GM04504 (cell line): ENCODE measurements around the gene LRIT2.

ENCODE experiments used
- DNase-seq: peaks from one replicate; pipeline ENCODE4 v3.0.0-alpha.2; 2012; ENCODE audit warnings: low read depth

LRIT2 gene

DNA sequence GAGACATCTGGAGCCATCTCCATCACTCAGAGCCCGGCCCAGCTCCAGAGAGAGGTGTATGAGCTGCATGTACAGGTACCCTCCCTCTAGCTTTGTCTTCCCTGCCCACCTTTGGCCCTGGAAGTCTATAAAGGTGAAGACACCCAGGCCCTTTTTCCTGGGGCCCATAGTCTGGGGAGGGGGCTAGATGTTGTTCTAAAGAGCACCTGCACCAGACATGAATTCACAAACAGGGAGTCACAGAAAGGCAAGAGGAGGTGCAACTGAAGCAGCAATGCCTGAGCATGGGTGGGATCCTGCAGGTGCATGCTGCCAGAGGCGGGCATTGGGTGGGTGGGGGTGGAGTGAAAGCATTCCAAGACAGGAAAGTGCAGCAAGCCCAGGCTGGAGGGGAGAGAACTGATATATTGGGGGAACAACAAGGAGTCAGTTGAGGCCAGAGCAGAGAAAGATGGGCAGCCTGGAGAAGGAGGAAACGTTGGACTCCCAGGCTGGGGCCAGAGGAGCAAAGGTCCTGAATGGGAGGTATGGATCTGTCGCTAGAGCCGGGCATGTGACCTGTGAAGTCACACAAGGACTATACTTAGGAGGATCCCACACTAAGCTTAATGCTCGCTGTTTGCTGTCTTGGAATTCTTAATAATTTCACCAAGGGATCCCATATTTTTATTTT is 19.4 kb downstream of the LRIT2 start:
- DNase-seq = no peak

DNA sequence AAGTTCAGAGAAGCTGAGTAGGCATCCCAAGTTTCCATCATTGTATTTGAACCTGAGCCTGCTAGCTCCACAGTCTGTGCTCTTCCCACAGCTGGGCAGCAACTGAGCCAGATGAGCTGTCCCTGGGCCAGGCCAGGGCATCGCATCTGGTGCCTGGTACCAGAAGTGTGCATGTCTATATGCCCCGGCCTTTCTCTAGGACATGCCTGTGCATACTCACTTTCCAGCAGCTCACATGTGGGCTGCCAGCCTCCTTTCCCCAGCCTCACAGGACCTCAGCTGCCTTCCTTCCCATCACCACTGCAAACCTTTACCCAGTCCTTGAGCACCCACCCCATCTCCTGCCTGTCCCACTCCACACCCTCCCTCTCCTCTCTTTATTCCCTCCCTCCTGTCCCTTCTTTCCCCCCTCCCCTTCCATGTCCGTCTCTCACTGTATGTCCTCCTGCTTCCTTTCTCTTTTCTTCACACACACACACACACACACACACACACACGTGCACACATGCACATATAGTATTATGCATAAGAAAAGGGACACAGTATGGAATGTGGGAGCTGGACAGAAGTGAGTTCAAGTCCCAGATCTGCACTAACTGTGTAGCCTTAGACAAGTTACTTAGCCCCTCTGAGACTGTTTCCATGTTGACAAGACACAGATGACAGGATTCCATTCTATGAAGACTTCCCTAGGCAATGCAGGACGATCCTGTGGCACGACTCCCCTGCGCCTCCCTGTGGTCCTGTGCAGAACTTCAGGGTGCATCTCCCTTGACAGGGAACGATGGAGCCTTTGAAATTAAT is 20.1 kb downstream of the LRIT2 start:
- DNase-seq = peak; percentile 10

DNA sequence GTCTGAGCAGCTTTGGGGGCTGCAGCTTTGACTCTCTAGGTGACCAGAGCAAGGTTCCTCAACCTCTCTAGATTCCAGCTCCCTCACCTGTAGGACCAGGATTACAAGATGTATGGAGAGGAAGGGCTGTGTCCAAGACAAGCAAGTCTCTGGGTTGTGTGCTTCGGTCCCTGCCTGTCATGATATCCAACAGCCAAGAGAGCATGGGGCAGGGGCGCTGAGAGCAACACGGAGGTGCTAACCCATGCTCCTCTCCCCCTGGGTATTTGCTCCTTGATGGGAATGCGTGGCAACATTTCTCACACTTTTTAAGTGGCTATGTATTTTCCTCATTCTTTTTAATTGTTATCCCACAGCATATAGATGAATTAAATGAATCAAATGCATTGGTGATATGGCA is 20.7 kb downstream of the LRIT2 start:
- no peak for DNase-seq

DNA sequence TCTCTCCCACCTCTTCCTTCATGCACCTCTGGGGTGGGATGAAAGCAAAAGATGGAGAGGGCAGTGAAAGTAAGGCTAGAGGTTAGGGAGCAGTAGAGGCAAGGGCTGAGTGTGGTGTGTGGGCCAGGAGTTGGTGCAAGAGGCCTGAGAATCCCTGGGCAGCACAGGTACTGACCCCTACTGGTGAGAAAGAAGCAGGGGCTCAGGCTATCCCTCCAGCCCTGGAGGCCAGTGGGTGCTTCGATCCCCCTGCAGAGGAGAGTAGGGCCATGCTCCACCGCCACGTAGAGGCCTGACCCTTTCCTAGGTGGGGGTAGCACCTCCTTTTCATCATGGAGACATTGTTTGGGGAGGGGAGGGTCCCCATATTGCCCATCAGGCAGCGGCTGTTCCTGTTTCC is 21.2 kb downstream of the LRIT2 start:
- DNase-seq = no peak

DNA sequence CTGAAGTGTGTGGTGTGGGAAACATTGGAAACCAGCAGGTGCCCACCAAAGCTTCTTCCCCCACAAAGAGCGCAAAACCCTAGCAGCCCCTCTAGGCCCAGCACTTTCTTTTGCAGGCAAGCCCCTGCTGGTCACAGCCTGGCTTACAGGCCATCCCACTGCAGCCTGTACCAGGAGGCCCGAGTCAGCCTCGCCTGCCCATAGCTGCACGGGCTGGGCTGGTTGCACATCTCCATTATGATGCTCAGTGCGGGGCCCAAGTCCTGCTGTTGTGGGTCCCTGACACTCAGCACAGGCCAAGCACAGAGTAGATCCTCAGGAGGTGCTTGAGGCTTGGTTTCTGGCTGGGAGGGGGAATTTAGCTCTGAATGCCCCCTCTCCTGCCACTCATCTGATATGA is 23.0 kb downstream of the LRIT2 start:
- DNase-seq = no peak

DNA sequence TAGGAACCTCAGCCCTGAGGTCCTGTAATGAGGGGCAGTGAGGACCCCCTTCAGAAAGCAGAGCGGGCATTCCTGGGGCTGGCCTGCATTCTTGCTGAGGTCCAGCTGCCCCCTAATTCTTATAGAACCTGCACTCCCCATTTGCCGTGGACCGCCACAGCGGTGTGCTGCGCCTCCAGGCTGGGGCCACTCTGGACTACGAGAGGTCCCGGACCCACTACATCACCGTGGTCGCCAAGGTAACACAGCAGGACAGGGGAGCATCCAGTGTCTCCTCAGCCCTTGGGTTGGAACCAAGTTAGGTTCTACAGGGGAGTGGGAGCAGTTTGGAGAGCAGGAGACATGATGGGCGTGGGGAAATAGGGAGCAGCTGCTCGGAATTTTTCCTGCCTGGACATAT is 23.7 kb downstream of the LRIT2 start:
- DNase-seq = no peak

DNA sequence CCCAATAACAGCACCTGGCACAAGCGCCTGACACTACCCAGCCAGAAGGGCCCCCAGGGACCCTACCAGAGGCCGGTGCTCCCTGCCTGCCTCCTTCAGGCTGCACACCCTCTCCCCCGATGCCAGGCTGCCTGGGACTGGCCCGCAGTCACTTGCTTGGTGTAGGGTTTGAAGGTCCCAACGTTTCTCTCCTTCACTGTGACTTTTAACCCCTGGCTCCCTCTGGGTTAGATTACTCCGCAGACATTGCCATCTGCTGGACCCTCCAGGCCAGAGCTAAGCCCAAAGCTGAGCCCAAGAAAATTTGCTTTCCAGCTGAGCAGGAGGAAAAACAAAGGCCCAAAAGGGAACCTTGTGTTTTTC is 24.1 kb downstream of the LRIT2 start:
- no peak for DNase-seq

DNA sequence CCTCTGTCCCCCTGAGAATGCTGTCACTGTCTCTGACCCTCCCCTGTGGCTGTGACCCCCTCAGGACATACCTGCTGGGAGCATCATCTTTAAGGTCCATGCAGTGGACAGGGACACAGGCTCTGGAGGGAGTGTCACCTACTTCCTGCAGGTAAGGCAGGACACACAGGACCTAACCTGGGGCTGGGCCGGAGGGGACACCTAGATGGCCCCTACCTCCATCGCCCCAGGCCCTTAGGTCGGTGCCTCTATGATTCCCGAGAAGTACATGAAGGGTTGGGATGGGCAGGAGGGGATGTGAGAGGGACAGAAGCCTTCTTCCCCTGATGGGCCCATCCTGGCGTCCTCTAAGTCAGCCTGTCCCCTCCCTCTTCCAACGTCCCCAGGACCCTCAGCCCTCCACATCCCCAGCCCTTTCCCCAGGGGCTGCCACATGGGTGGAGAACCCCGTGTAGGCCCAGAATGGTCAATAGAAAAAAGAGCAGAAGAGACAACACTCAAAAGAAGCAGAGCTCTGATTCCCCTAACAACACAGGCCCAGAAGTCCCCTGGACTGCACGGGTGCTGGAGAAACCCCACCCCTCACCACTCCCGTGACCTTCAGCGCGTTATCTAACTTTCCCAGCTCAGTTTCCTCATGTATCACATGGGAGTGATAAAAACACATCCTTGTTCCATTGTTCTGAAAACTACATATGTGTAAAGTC is 24.7 kb downstream of the LRIT2 start:
- no peak for DNase-seq

DNA sequence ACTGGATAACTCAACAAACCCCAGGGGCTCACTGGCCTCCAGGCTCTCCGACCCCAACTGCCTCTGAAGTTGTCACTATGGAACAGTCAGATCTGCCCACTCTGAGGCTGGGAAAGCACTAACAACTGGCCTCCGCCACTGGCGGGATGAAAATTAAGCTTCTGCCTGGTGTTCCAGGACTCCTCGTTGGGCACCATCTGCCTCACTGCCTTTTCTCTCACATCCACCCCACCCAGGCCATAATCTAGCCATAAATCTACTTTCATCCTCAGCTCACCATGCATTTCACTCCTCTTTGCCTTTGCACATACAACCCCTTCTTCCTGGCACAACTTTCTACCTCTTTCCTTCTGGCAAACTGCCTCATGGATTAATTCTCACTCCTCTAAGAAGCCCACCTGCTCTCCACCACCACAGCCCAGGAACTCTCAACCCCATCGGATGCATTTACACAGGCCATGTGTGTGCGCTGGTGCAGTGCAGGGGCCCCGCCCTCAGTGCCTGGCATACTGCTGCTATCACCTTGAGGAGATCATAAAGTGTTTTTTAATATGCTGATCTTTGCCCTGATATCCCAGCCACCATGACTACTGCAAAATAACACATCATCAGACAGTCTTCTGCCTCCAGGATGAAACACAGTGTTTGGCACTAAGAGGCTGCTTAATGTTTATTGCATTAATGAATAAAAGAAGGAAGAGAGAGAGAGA is 27.0 kb downstream of the LRIT2 start:
- no peak for DNase-seq

DNA sequence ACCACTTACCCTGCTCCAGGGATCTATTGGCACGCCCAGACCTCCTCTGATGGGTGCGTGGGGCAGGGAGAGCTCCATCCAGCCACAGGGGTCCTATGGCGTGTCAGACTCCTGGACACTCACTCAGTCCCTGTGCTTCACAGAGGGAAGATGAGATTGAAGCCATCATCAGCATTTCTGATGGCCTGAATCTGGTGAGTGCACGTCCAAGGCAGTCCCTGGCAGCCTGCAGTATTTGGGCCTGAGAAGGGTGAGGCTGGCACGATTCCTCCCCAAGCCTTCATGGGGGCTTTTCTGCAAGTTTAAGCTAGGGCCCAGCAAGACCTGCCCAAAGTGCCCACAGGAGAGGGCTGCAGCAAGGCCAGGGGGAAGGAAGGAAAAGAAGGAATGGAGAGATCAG is 27.7 kb downstream of the LRIT2 start:
- no peak for DNase-seq

DNA sequence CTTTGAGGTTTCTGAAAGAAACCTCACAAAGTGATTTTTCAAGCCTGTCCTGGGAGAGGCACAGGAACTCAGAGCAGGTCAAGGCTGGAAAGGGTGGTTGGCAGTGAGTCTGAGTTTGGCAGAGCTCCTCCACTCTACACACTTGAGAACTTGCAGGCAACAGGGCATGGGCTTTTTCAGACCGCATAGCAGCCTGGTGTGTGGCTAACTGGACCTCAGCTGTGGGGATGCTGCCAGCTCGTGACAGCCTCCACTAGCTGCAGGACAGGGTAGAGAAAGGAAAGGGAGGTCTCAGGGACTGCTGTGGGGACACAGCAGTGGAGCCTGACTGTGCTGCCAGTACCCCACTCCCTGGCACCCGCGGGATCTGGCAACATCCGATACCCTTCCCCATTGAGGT is 28.4 kb downstream of the LRIT2 start:
- no peak for DNase-seq

DNA sequence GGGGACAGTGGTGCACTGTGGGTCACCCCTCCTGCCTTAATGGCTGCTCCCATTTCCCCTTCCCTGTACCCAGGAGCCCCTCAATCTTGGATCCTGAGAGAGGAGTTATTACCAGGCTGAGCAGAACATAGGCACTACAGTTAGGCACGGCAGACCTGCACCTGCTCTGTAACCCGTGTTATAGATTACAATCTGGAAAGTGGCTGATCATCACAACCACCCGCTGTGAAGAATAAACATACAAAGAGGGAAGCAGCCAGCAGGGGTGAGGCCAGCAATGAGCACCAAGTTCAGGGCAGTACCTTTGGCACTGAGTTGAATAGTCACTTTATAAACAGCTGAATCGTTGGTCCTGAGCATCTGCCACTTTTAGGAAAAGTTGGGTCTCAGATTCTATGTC is 29.3 kb downstream of the LRIT2 start:
- no peak for DNase-seq

DNA sequence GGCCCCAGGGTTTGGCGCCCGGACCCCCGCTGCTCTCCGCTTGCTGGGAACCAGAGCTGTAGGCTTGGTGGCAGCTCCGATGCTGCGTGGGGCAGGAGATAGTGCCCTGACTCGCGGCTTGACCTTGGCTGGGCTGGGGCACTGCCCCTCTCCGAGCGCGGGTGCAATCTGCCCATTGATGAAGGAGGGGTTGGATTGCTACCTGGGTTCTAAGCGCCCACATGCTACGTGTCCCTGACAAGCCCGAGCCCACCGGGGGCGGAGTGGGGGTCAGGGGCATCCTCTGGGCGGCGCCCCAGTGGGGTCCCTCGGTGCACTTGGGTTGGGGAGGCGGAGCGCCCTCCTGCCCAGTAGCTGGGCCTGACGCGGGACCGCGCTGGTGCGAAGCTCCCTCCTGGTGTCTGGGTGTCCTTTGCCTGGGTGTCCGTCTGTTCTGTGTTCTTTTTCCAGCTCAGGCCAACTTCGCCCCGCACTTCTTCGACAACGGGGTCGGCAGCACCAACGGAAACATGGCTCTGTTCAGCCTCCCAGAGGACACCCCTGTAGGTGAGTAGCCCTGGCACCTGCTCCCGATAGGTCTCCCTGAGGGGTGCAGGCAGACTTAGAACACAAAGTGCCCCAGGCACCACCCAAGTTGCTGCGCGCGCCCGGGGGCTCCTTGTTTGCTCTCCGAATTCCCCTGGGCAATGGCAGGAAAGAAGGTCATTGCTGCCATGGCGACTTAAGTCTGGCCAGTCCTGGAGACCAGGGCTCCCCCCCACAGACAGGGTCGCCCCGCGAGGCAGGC is 30.1 kb downstream of the LRIT2 start:
- no peak for DNase-seq

DNA sequence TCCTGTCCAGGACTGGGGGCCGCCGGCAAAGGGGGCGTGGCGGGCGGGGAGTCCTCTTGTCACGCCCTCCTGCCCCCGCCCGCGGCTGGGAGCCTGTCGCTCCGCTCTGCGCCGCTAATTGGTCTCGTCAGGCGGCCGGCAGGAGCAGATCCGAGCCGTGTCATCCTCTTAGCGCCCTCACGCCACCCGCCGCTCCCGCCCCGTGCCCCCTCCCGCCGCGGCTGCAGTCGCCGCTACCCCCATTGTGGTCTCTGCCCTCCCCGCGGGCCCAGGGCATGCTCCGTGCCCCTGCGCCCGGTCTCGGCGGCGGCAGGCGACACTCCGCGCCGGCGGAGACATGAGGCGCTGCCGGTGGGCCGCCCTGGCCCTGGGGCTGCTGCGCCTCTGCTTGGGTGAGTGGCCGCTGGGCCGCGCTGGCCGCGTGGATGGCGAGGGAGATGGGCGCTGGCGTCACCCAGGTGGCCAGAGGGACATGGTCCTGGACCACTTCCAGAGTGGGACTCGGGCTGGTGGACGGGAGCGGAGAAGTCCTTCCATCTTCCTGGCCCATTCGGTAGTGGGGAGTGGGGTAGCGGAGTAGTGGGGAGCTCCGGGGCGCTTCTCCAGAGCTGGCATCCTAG is 30.8 kb downstream of the LRIT2 start, which contains the start of gene CDHR1:
TSS of gene CDHR1 (plus strand) at position 114 of the 620 bp plus-strand sequence. CDS start at position 338, 224 bp downstream.
- DNase-seq = no peak

DNA sequence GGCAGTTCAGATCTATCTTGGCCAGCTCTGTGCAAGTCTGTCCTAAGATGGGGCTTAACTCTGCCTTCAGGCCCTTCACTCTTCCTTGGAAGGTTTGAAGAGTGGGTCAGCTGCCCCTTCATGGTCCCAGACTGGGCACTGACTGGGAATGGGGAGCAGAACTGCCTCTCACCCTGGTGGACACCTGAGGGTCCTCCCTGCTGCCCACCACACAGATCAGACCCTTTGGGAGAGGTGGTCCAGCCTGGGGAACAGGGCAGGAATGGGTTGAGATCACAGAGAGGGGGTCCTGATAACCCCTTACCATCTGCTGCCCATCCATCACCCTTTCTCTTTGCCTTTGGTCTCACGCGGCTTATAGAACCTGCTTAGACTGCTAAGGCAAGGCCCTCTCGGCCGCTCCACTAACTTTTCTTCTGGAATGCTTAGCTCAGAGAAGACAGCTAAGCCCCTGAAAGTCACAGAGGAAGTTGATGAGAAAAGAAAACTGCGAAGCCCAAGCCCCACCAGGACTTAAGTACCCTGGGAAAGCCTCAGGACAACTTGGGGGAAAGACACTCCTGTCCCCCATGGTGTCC is 31.4 kb downstream of the LRIT2 start:
- DNase-seq = no peak

DNA sequence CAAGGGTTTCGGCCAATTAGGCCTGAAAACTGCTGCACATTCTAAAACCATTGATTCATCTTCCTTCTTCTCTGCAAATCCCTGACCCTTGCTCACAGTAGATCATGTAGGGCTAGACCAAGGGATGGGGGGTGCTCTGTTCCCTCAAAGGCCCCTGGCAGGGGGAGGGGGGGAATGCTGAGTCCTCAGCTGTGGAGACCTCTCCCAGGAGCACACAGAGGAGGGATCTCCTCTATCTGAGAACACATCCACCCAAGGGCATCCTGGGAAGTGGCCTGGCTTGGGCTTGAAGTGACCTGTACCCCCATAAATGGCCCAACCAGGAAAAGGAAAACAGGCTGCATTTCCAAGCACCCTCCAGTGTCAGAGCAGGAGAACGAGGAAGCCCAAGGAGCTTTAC is 32.0 kb downstream of the LRIT2 start:
- DNase-seq = no peak

DNA sequence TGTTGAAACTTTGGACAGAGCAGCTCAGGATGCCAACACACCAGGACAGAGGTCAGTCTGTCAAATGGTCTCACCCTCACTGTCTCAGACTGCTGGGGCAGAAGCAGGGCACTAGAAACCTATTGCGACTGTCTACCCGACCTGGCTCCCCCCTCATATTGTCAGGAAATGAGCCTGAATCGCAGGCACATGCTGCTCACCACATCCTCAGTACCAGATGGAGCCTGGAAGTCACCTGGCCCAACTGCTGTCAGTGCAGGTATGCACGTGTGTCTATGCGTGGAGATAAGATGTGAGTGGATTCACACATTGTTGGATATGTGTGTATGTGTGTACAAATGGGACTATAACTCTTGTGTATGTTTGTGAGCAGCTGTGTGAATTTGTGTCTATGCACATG is 34.2 kb downstream of the LRIT2 start:
- no peak for DNase-seq

DNA sequence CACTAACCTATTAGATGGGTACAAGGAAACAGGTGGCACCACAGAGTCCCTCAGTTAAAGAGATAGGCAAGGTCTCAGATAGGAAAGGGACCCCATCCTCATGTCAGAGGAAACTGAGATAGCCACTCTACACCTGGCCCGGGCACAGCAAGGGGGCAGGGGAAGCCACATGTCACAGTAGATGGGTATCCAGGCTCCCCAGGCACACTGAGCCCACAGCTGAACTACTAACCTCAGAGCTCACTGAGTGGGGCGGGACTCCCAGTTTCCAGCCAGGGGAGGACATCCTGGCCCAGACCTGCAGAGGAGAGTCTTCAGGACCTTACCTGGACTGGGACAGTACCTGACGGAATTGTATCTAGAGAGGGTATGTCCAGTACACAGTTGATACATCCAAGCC is 34.7 kb downstream of the LRIT2 start:
- no peak for DNase-seq

DNA sequence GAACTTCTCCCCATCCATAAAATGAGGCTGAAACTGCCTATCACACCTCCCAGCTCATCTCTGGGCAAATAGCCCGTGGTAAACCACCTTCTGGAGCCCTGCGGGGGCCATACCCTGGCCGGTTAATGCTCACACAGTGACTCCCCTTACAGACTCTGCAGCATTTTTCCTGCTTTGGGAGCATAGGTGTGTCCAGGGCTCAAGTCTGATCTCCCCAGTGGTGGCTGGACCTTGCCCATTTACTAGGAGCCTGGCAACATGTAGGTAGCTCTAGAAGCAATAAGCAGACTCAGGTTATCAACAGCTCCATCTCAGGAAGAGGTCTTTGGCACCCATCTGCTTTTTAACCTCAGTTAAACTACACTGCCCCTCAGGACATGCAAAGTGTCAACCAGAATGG is 36.5 kb downstream of the LRIT2 start:
- DNase-seq = no peak

DNA sequence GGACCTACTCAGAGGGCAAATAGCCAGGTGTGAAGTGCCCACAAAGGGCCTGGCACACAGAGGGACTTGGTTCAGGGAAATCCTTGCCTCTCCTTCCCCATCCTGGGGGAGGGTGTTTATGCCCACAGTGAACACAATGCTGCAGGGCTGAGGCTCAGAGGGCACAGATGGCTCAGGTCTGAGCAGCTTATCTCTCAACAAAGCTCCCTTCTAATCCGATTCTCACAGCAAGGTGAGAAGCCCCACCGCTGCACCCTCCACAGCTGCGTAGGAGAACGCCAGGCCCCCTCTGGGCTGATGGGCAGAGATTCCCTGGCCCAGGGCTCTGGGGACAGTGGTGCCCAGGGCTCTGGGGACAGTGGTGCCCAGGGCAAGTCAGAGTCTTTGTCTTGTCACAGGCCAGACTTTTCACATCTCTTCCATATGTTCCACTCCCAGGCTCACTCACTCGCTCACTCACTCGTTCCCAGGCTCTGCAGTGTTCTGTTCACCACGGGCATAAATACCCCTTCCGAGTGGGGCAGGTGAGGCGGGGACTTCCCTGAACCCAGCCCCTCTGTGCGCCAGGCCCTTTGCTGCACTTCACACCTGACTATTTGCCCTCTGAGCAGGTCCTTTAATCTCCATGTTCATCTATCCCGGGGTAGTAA is 39.7 kb downstream of the LRIT2 start:
- no peak for DNase-seq
